Measurements from ENCODE around the gene SUMF2.
"Not testable (repeated sequence)": the region's sequence is repeated elsewhere in the genome, so short reads cannot be mapped to it uniquely, and the experiment has no call there.

GRCh38 chr7:56112244-56112643, 48.2 kb downstream of the SUMF2 start:
- TF ChIP-seq CTCF, EP300 (IDR thresholded peaks at IDR 0.05): not testable (repeated sequence)

All from gastroesophageal sphincter (tissue), 3 donors.